ENCODE data around the gene SOX8. TPM values are rescaled to one million over a fixed set of nuclear protein-coding genes. Genes with fewer than 3 reads are reported as not detected.

SOX8 gene
- total RNA-seq, 4 donors from 2014 or later, result 0.10 to 0.91 (median 0.33) TPM

GRCh38 chr16:984121-984694, 2.6 kb downstream of the SOX8 start:
- H3K27ac ChIP-seq, result no peak overlapping the region
- intact Hi-C loops (cut with DNase I; ENCODE audit: low total_unique reads), result no loop called here
- in situ Hi-C loops (cut with MboI; ENCODE audit: low sequenced_read_pairs in 4 of 4), result no loop called here
- peaks cover 0 to 7% of the 10 kb centered on the region in 2 donors for H3K4me1 ChIP-seq
- no peak for DNase-seq
- no peaks in the 10 kb centered on the region for H3K36me3 ChIP-seq
- no peak overlapping the region for H3K4me3 ChIP-seq
- H3K9me3 ChIP-seq, result no peaks in the 10 kb centered on the region
- TF ChIP-seq POLR2A (IDR thresholded peaks at IDR 0.05), result no peak
- TF ChIP-seq CTCF (IDR thresholded peaks at IDR 0.05 in 4 of 5, conservative IDR thresholded peaks at IDR 0.05 in 1 of 5), result no peak
- peaks cover 51 to 76% (median 68%) of the 10 kb centered on the region in 3 donors for H3K27me3 ChIP-seq
- ATAC-seq, result no peak

GRCh38 chr16:984736-985636, 3.4 kb downstream of the SOX8 start:
- H3K4me1 ChIP-seq, result peaks cover 0 to 6% of the 10 kb centered on the region in 2 donors
- H3K9me3 ChIP-seq, result no peaks in the 10 kb centered on the region
- intact Hi-C loops (cut with DNase I; ENCODE audit: low total_unique reads), result no loop called here
- H3K27me3 ChIP-seq, result peaks cover 53 to 73% (median 68%) of the 10 kb centered on the region in 3 donors
- no peak for TF ChIP-seq CTCF (IDR thresholded peaks at IDR 0.05 in 4 of 5, conservative IDR thresholded peaks at IDR 0.05 in 1 of 5)
- no peak for TF ChIP-seq POLR2A (IDR thresholded peaks at IDR 0.05)
- DNase-seq, result no peak
- no peaks in the 10 kb centered on the region for H3K36me3 ChIP-seq
- no peak overlapping the region for H3K27ac ChIP-seq
- in situ Hi-C loops (cut with MboI; ENCODE audit: low sequenced_read_pairs in 4 of 4), result no loop called here
- no peak overlapping the region for H3K4me3 ChIP-seq
- ATAC-seq, result no peak

GRCh38 chr16:985646-986400, 4.3 kb downstream of the SOX8 start:
- intact Hi-C loops (cut with DNase I; ENCODE audit: low total_unique reads) (no loop called here), in situ Hi-C loops (cut with MboI; ENCODE audit: low sequenced_read_pairs in 4 of 4) (no loop called here)
- no peak for ATAC-seq
- no peaks in the 10 kb centered on the region for H3K4me1 ChIP-seq
- DNase-seq, result no peak
- no peaks in the 10 kb centered on the region for H3K36me3 ChIP-seq
- peaks cover 59 to 74% (median 67%) of the 10 kb centered on the region in 3 donors for H3K27me3 ChIP-seq
- no peaks in the 10 kb centered on the region for H3K9me3 ChIP-seq
- TF ChIP-seq POLR2A (IDR thresholded peaks at IDR 0.05) (no peak), CTCF (IDR thresholded peaks at IDR 0.05 in 4 of 5, conservative IDR thresholded peaks at IDR 0.05 in 1 of 5) (no peak)
- H3K27ac ChIP-seq, result no peak overlapping the region
- H3K4me3 ChIP-seq, result no peak overlapping the region

- Histone ChIP-seq H3K36me3 (no peaks in the 10 kb centered on the region), H3K4me3 (no peak overlapping the region), H3K9me3 (no peaks in the 10 kb centered on the region), H3K27ac (no peak overlapping the region), H3K27me3 (peaks cover 61 to 80% (median 73%) of the 10 kb centered on the region in 3 donors), H3K4me1 (no peaks in the 10 kb centered on the region)
- in situ Hi-C loops (cut with MboI; ENCODE audit: low sequenced_read_pairs in 4 of 4) (no loop called here), intact Hi-C loops (cut with DNase I; ENCODE audit: low total_unique reads) (no loop called here)
- ATAC-seq (no peak), DNase-seq (no peak)
- TF ChIP-seq POLR2A (IDR thresholded peaks at IDR 0.05) (no peak), CTCF (IDR thresholded peaks at IDR 0.05 in 4 of 5, conservative IDR thresholded peaks at IDR 0.05 in 1 of 5) (no peak)
Measured at GRCh38 chr16:986411-986810, 4.8 kb downstream of the SOX8 start.

Data from gastrocnemius medialis (tissue), 4 donors.